Measurements from ENCODE around the gene HNRNPUL2. TPM values are rescaled to one million over a fixed set of nuclear protein-coding genes. Genes with fewer than 3 reads are reported as not detected.
A peak's percentile ranks its signal among the peaks of the same experiment; 100 is the strongest.
"Not testable (repeated sequence)": the region's sequence is repeated elsewhere in the genome, so short reads cannot be mapped to it uniquely, and the experiment has no call there.

HNRNPUL2 gene
- total and polyA plus RNA-seq, 7 donors: 22.9 to 54.3 (median 30.7) TPM

- WGBS, 2 donors: 89% methylated on average over 9 of the region's 9 CpGs
- intact Hi-C loops (cut with DNase I): no loop called here
Observed at GRCh38 chr11:62747475-62748160, 20.4 kb upstream of the HNRNPUL2 start.

GRCh38 chr11:62737196-62737595 lies 9.9 kb upstream of the HNRNPUL2 start:
- no peak for TF ChIP-seq CTCF (IDR thresholded peaks at IDR 0.05)
- TF ChIP-seq EP300 (IDR thresholded peaks at IDR 0.05): no peak
- TF ChIP-seq POLR2AphosphoS5 (IDR thresholded peaks at IDR 0.05): no peak
- TF ChIP-seq POLR2A (IDR thresholded peaks at IDR 0.05): no peak
- intact Hi-C loops (cut with DNase I): no loop called here
- peaks cover 0 to 7% (median 0%) of the 10 kb centered on the region in 4 donors for H3K4me1 ChIP-seq
- H3K4me3 ChIP-seq: no peak overlapping the region
- H3K36me3 ChIP-seq: peaks cover 9 to 92% (median 42%) of the 10 kb centered on the region in 4 donors
- H3K27ac ChIP-seq: no peak overlapping the region
- H3K9me3 ChIP-seq: no peaks in the 10 kb centered on the region
- H3K27me3 ChIP-seq: no peaks in the 10 kb centered on the region
- DNase-seq: no peak

More at GRCh38 chr11:62747475-62748160, 20.4 kb upstream of the HNRNPUL2 start:
- H3K27me3 ChIP-seq: no peaks in the 10 kb centered on the region
- no peak overlapping the region for H3K4me3 ChIP-seq
- no peaks in the 10 kb centered on the region for H3K9me3 ChIP-seq
- H3K4me1 ChIP-seq: peaks cover 0 to 21% (median 5%) of the 10 kb centered on the region in 4 donors
- no peak for DNase-seq
- H3K27ac ChIP-seq: no peak overlapping the region
- TF ChIP-seq POLR2A (IDR thresholded peaks at IDR 0.05) (no peak), EP300 (IDR thresholded peaks at IDR 0.05) (no peak), CTCF (IDR thresholded peaks at IDR 0.05) (no peak), POLR2AphosphoS5 (IDR thresholded peaks at IDR 0.05) (no peak)
- peaks cover 0 to 18% (median 2%) of the 10 kb centered on the region in 4 donors for H3K36me3 ChIP-seq

GRCh38 chr11:62732830-62733229 lies 5.6 kb upstream of the HNRNPUL2 start:
- Histone ChIP-seq H3K4me1 (peaks cover 0 to 34% (median 24%) of the 10 kb centered on the region in 4 donors), H3K27me3 (no peaks in the 10 kb centered on the region), H3K36me3 (peaks cover 0 to 56% (median 18%) of the 10 kb centered on the region in 4 donors), H3K4me3 (no peak overlapping the region), H3K27ac (no peak overlapping the region), H3K9me3 (no peaks in the 10 kb centered on the region)
- TF ChIP-seq POLR2AphosphoS5 (IDR thresholded peaks at IDR 0.05): no peak
- TF ChIP-seq EP300 (IDR thresholded peaks at IDR 0.05): no peak
- TF ChIP-seq CTCF (IDR thresholded peaks at IDR 0.05): no peak
- TF ChIP-seq POLR2A (IDR thresholded peaks at IDR 0.05): no peak
- 74 to 88% methylated on average over 2 of the region's 2 CpGs for WGBS, 2 donors
- intact Hi-C loops (cut with DNase I): no loop called here
- no peak for DNase-seq

- H3K4me1 ChIP-seq: peaks cover 0 to 46% (median 36%) of the 10 kb centered on the region in 4 donors
- H3K9me3 ChIP-seq; intact Hi-C loops (cut with DNase I); H3K27me3 ChIP-seq; DNase-seq: not testable (repeated sequence)
- H3K36me3 ChIP-seq: peaks cover 0 to 28% (median 6%) of the 10 kb centered on the region in 4 donors
- H3K4me3 ChIP-seq: peak overlapping the region in 1 of 4 donors; percentile 98
- H3K27ac ChIP-seq: peak overlapping the region in 3 of 4 donors; percentile 96 to 97 (median 97)
- WGBS, 2 donors: 76 to 89% methylated on average over 14 of the region's 14 CpGs
Observed at GRCh38 chr11:62730076-62730475, 2.8 kb upstream of the HNRNPUL2 start.

- H3K27me3 ChIP-seq: no peaks in the 10 kb centered on the region
- peaks cover 2 to 22% (median 8%) of the 10 kb centered on the region in 4 donors for H3K36me3 ChIP-seq
- TF ChIP-seq CTCF (IDR thresholded peaks at IDR 0.05) (no peak), POLR2AphosphoS5 (IDR thresholded peaks at IDR 0.05) (peak; percentile 80 to 95 (median 88)), EP300 (IDR thresholded peaks at IDR 0.05) (peak in 1 of 4 donors; percentile 5), POLR2A (IDR thresholded peaks at IDR 0.05) (peak; percentile 87)
- peak; percentile 95 for DNase-seq
- H3K27ac ChIP-seq: peak within 1 kb of the TSS; percentile 96 to 97 (median 96)
- H3K4me1 ChIP-seq: peaks cover 0 to 63% (median 53%) of the 10 kb centered on the region in 4 donors
- 0 to 1% methylated on average over 29 of the region's 29 CpGs for WGBS, 2 donors
- peak within 1 kb of the TSS; percentile 84 to 98 (median 94) for H3K4me3 ChIP-seq
- intact Hi-C loops (cut with DNase I): loop anchor here (2.0 to 5.0 kb wide), 4 partner anchors 24 to 106 kb away; partner anchors contain the start of genes B3GAT3, STX5, TAF6L and TEX54
- H3K9me3 ChIP-seq: no peaks in the 10 kb centered on the region
Observed at GRCh38 chr11:62728171-62728988, 1.1 kb upstream of the HNRNPUL2 start, which contains the start of gene TTC9C. TTC9C (plus strand) TSS chr11:62728486; CDS start chr11:62728849, 363 bp downstream.
